ENCODE data around the gene SLC16A4. TPM values are rescaled to one million over a fixed set of nuclear protein-coding genes. Genes with fewer than 3 reads are reported as not detected.
"Not testable (repeated sequence)": the region's sequence is repeated elsewhere in the genome, so short reads cannot be mapped to it uniquely, and the experiment has no call there.

The SLC16A4 gene
- total and polyA plus RNA-seq, 10 of the 15 experiments (the other 5 are each of a cell fraction or from before 2014, with no cell fraction given): 0.13 to 2.2 (median 0.26) TPM; not detected in 1

- no peaks in the 10 kb centered on the region for H4K20me1 ChIP-seq (ENCODE audit: control insufficient read depth, insufficient read depth)
- FAIRE-seq (no peak), ATAC-seq (no peak), DNase-seq (ENCODE audit: low read depth, low spot score) (no peak)
- peaks cover 0 to 2% of the 10 kb centered on the region in 2 experiments; a peak in 2 of 4 replicates for H3K27me3 ChIP-seq (replicated peaks in 1 of 2; ENCODE audit: control insufficient read depth in 2 of 2, insufficient read depth in 2 of 2, low read length in 1 of 2)
- H3K4me1 ChIP-seq (ENCODE audit: control insufficient read depth, insufficient read depth, low read length): no peaks in the 10 kb centered on the region
- H3K79me2 ChIP-seq (ENCODE audit: control insufficient read depth, insufficient read depth, low read length): no peaks in the 10 kb centered on the region
- no peak overlapping the region for H3K9ac ChIP-seq (ENCODE audit: control insufficient read depth, insufficient read depth, low read length)
- no peak overlapping the region for H3K4me3 ChIP-seq
- no peaks in the 10 kb centered on the region for H3K36me3 ChIP-seq (ENCODE audit: control insufficient read depth in 2 of 2, insufficient read depth in 2 of 2, low read length in 1 of 2)
- H3K27ac ChIP-seq (ENCODE audit: control insufficient read depth, insufficient read depth): no peak overlapping the region
- intact Hi-C loops (cut with micrococcal nuclease; ENCODE audit: unreplicated experiment): loop anchor here (10.0 kb wide), 1 partner anchor 366 kb away; no protein-coding TSS in a partner anchor
- ChIA-PET RAD21 (ENCODE audit: unreplicated experiment) (no interaction called here), CTCF (interaction anchor here (4.3 kb wide), 1 partner anchor 78 kb away, joined by 22 read pairs; no protein-coding TSS in a partner anchor), POLR2A (no interaction called here), SMC1A (ENCODE audit: uncharacterized antibody, unreplicated experiment) (no interaction called here)
- TF ChIP-seq TAF1 (IDR thresholded peaks at IDR 0.05; ENCODE audit: borderline replicate concordance, low read depth, low read length) (no peak), YBX1 (IDR thresholded peaks at IDR 0.05) (no peak), PAX8 (IDR thresholded peaks at IDR 0.05) (no peak), ZBTB40 (IDR thresholded peaks at IDR 0.05; ENCODE audit: borderline replicate concordance) (no peak), CHD4 (IDR thresholded peaks at IDR 0.05) (no peak), MTA3 (IDR thresholded peaks at IDR 0.05; ENCODE audit: borderline replicate concordance, low read length) (no peak), PML (IDR thresholded peaks at IDR 0.05; ENCODE audit: low read length) (no peak), KDM1A (IDR thresholded peaks at IDR 0.05; ENCODE audit: borderline replicate concordance) (no peak), CBX5 (IDR thresholded peaks at IDR 0.05; ENCODE audit: low read depth) (no peak), NR2C2 (IDR thresholded peaks at IDR 0.05; ENCODE audit: borderline replicate concordance, control insufficient read depth, insufficient read length, low read depth) (no peak), NR2C1 (IDR thresholded peaks at IDR 0.05) (no peak)
- TF ChIP-seq, protein P1, sequence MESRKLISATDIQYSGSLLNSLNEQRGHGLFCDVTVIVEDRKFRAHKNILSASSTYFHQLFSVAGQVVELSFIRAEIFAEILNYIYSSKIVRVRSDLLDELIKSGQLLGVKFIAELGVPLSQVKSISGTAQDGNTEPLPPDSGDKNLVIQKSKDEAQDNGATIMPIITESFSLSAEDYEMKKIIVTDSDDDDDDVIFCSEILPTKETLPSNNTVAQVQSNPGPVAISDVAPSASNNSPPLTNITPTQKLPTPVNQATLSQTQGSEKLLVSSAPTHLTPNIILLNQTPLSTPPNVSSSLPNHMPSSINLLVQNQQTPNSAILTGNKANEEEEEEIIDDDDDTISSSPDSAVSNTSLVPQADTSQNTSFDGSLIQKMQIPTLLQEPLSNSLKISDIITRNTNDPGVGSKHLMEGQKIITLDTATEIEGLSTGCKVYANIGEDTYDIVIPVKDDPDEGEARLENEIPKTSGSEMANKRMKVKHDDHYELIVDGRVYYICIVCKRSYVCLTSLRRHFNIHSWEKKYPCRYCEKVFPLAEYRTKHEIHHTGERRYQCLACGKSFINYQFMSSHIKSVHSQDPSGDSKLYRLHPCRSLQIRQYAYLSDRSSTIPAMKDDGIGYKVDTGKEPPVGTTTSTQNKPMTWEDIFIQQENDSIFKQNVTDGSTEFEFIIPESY (IDR thresholded peaks at IDR 0.05): no peak
- no peak overlapping the region for H3K4me2 ChIP-seq (ENCODE audit: control insufficient read depth, insufficient read depth)
- H2AFZ ChIP-seq (ENCODE audit: control insufficient read depth, low read depth, low read length): no peak overlapping the region
- in situ Hi-C loops (cut with MboI): no loop called here
- H3K9me3 ChIP-seq (replicated peaks; ENCODE audit: control insufficient read depth, insufficient read depth, low read length): no peaks in the 10 kb centered on the region
- no TSS peak for BruUV-seq (replicated peaks)
- WGBS (ENCODE audit: insufficient coverage, insufficient replicate concordance, low lambda C conversion rate, missing lambda C conversion rate): 63% methylated on average over 1 of the region's 1 CpG
Measured at GRCh38 chr1:110418729-110419128, 27.9 kb upstream of the SLC16A4 start.

GRCh38 chr1:110413045-110413444 is 22.2 kb upstream of the SLC16A4 start:
- ATAC-seq; in situ Hi-C loops (cut with MboI); H3K9me3 ChIP-seq (replicated peaks; ENCODE audit: control insufficient read depth, insufficient read depth, low read length); H3K36me3 ChIP-seq (ENCODE audit: control insufficient read depth in 2 of 2, insufficient read depth in 2 of 2, low read length in 1 of 2); H3K79me2 ChIP-seq (ENCODE audit: control insufficient read depth, insufficient read depth, low read length); BruUV-seq (replicated peaks); DNase-seq (ENCODE audit: low read depth, low spot score); H3K27ac ChIP-seq (ENCODE audit: control insufficient read depth, insufficient read depth); H3K9ac ChIP-seq (ENCODE audit: control insufficient read depth, insufficient read depth, low read length); H3K4me1 ChIP-seq (ENCODE audit: control insufficient read depth, insufficient read depth, low read length); H3K27me3 ChIP-seq (replicated peaks in 1 of 2; ENCODE audit: control insufficient read depth in 2 of 2, insufficient read depth in 2 of 2, low read length in 1 of 2); H3K4me3 ChIP-seq; H4K20me1 ChIP-seq (ENCODE audit: control insufficient read depth, insufficient read depth); FAIRE-seq: not testable (repeated sequence)
- ChIA-PET RAD21 (ENCODE audit: unreplicated experiment) (interaction anchor here (0.6 to 3.5 kb wide), 10 partner anchors 26 to 353 kb away, joined by 3 to 28 read pairs (median 4); no protein-coding TSS in a partner anchor), SMC1A (ENCODE audit: uncharacterized antibody, unreplicated experiment) (interaction anchor here (0.8 to 6.5 kb wide), 15 partner anchors 21 to 383 kb away, joined by 3 to 61 read pairs (median 4); partner anchors contain the start of gene RBM15), CTCF (interaction anchor here (0.7 to 9.5 kb wide), 24 partner anchors 9 to 358 kb away, joined by 3 to 146 read pairs (median 5); partner anchors contain the start of genes KCNC4 and RBM15), POLR2A (interaction anchor here (0.6 to 2.1 kb wide), 3 partner anchors 70 to 76 kb away, joined by 3 to 9 read pairs (median 4); partner anchors contain the start of gene RBM15)
- intact Hi-C loops (cut with micrococcal nuclease; ENCODE audit: unreplicated experiment): loop anchor here (2.0 to 10.0 kb wide), 2 partner anchors 210 to 372 kb away; no protein-coding TSS in a partner anchor
- Histone ChIP-seq H3K4me2 (ENCODE audit: control insufficient read depth, insufficient read depth) (0 out of 2 replicates have a peak overlapping the region, but pooled peaks have one; percentile 33), H2AFZ (ENCODE audit: control insufficient read depth, low read depth, low read length) (peak overlapping the region; percentile 55; the same call in 1 of the 2 replicates)
- 14% methylated on average over 1 of the region's 1 CpG for WGBS (ENCODE audit: insufficient coverage, insufficient replicate concordance, low lambda C conversion rate, missing lambda C conversion rate)
